SU-DHL-6 (cell line): ENCODE results near the gene R3HDM2.
A peak's percentile ranks its signal among the peaks of the same experiment; 100 is the strongest.

Experiments used
- H2AFZ ChIP-seq: fragments of 200-600 bp; sonication (generic); 2 replicates; pipeline ENCODE4 v1.6.1; 2014; ENCODE audit warnings: low read depth, mild to moderate bottlenecking, moderate library complexity, mixed read lengths, antibody characterized with exemption, low read length; ENCODE audit not compliant: severe bottlenecking
- H3F3A ChIP-seq: fragments of 200-600 bp; shearing (Covaris generic); 2 replicates; pipeline ENCODE4 v1.6.0; 2016; ENCODE audit warnings: antibody characterized with exemption, mild to moderate bottlenecking; ENCODE audit not compliant: insufficient read depth
- H3K27ac ChIP-seq: fragments of 200-600 bp; sonication (generic); 2 replicates; pipeline ENCODE4 v1.5.1; 2016; ENCODE audit warnings: low read depth, mild to moderate bottlenecking, low read length, moderate library complexity, mixed read lengths
- H3K27me3 ChIP-seq: fragments of 200-600 bp; sonication (generic), shearing (Covaris generic); 2 replicates; pipeline ENCODE4 v1.6.0; 2014; ENCODE audit warnings: mild to moderate bottlenecking, low read length
- H3K36me3 ChIP-seq: fragments of 200-600 bp; sonication (generic); 2 replicates; pipeline ENCODE4 v1.6.1; 2014; ENCODE audit warnings: mild to moderate bottlenecking, low read length, mixed read lengths
- H3K4me2 ChIP-seq: fragments of 300-600, 200-600 bp; shearing (Covaris generic), sonication (generic); 2 replicates; pipeline ENCODE4 v1.6.0; 2014; ENCODE audit warnings: low read length, low read depth, mild to moderate bottlenecking; ENCODE audit not compliant: poor library complexity, severe bottlenecking
- H3K4me3 ChIP-seq: fragments of 200-600 bp; sonication (generic); 2 replicates; pipeline ENCODE4 v1.5.1; 2014; ENCODE audit warnings: antibody characterized with exemption, low read length, mild to moderate bottlenecking, mixed read lengths; ENCODE audit not compliant: insufficient read depth, poor library complexity, severe bottlenecking
- H3K79me2 ChIP-seq: fragments of 200-600 bp; sonication (generic); 2 replicates; pipeline ENCODE4 v1.6.1; 2014; ENCODE audit warnings: mild to moderate bottlenecking, low read length, moderate library complexity; ENCODE audit not compliant: insufficient read depth
- H3K9ac ChIP-seq: fragments of 200-600 bp; sonication (generic); 2 replicates; pipeline ENCODE4 v1.7.0; 2014; ENCODE audit warnings: mild to moderate bottlenecking, low read length
- H3K9me2 ChIP-seq: fragments of 200-600 bp; sonication (generic); replicated peaks from 2 replicates; pipeline ENCODE4 v1.6.1; 2014; ENCODE audit warnings: low read length; ENCODE audit not compliant: insufficient read depth
- H3K9me3 ChIP-seq: fragments of 200-600 bp; sonication (generic); 2 replicates; pipeline ENCODE4 v1.6.1; 2014; ENCODE audit warnings: low read length, mixed read lengths; ENCODE audit not compliant: insufficient read depth
- H4K20me1 ChIP-seq: fragments of 200-600 bp; sonication (generic); 2 replicates; pipeline ENCODE4 v1.6.1; 2014; ENCODE audit warnings: low read depth, mild to moderate bottlenecking, antibody characterized with exemption, low read length, moderate library complexity, mixed read lengths
- EZH2phosphoT487 ChIP-seq: fragments of 200-600 bp; sonication (generic), shearing (Covaris generic); conservative IDR thresholded peaks from 2 replicates; pipeline ENCODE4 v1.6.1; 2018; ENCODE audit warnings: mild to moderate bottlenecking, antibody characterized with exemption, low read length, moderate library complexity, mixed read lengths
- TF ChIP-seq, protein P1 (sequence below): fragments of 200-600 bp; sonication (generic); IDR thresholded peaks from one replicate; pipeline ENCODE4 v1.5.1; 2017; ENCODE audit warnings: antibody characterized with exemption, mild to moderate bottlenecking, low read length, moderate library complexity; ENCODE audit not compliant: insufficient read depth, poor library complexity, severe bottlenecking

Gene R3HDM2

DNA sequence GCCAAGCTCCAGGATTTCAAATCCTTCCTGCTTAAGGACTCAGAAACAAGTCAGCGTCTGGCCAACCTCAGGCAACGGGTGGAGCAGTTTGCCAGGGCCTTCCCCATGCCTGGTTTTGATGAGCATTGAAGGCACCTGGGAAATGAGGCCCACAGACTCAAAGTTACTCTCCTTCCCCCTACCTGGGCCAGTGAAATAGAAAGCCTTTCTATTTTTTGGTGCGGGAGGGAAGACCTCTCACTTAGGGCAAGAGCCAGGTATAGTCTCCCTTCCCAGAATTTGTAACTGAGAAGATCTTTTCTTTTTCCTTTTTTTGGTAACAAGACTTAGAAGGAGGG is 196.6 kb downstream of the R3HDM2 start:
- Histone ChIP-seq H3K4me3 (no peak overlapping the region), H3K27me3 (no peaks in the 10 kb centered on the region), H4K20me1 (no peaks in the 10 kb centered on the region; the same call in 1 of the 2 replicates), H3K79me2 (peaks cover 30% of the 10 kb centered on the region), H3K4me2 (peak overlapping the region; percentile 30), H3F3A (peaks cover 15% of the 10 kb centered on the region), H2AFZ (no peak overlapping the region), H3K27ac (peak overlapping the region; percentile 51), H3K36me3 (peaks cover 23% of the 10 kb centered on the region), H3K9ac (no peak overlapping the region; the same call in 1 of the 2 replicates), H3K9me3 (no peaks in the 10 kb centered on the region), H3K9me2 (no peaks in the 10 kb centered on the region)
- TF ChIP-seq EZH2phosphoT487 = no peak
- TF ChIP-seq, protein P1, sequence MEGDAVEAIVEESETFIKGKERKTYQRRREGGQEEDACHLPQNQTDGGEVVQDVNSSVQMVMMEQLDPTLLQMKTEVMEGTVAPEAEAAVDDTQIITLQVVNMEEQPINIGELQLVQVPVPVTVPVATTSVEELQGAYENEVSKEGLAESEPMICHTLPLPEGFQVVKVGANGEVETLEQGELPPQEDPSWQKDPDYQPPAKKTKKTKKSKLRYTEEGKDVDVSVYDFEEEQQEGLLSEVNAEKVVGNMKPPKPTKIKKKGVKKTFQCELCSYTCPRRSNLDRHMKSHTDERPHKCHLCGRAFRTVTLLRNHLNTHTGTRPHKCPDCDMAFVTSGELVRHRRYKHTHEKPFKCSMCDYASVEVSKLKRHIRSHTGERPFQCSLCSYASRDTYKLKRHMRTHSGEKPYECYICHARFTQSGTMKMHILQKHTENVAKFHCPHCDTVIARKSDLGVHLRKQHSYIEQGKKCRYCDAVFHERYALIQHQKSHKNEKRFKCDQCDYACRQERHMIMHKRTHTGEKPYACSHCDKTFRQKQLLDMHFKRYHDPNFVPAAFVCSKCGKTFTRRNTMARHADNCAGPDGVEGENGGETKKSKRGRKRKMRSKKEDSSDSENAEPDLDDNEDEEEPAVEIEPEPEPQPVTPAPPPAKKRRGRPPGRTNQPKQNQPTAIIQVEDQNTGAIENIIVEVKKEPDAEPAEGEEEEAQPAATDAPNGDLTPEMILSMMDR = no peak

DNA sequence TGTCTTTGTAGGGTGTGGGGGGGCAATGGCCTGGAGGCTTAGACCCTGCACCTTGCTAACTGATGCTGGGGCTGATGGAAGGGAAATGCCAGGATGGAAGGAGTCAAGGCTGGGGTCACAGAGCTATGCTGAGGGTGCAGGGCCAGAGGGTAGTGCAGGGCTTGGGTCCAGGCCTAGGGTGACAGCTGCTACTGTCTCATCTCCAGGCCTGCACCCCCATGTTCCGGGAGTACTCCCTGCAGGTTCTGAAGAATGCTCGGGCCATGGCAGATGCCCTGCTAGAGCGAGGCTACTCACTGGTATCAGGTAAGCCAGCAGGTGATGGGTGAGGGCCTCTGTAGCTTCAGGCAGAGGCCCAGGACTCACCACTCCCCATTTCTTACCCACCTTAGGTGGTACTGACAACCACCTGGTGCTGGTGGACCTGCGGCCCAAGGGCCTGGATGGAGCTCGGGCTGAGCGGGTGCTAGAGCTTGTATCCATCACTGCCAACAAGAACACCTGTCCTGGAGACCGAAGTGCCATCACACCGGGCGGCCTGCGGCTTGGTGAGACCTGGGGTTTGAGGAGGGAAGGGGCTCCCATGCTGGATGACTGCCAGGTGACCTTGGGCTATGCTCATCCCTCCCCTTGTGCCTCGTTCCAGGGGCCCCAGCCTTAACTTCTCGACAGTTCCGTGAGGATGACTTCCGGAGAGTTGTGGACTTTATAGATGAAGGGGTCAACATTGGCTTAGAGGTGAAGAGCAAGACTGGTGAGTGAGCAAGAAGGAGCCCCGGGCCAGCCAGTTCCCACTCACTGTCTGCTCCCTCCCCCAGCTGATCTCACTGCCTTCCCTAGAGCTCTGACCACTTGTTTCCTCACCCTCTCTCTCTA is 197.2 kb downstream of the R3HDM2 start:
- H4K20me1 ChIP-seq = no peaks in the 10 kb centered on the region; the same call in 1 of the 2 replicates
- no peak overlapping the region; the same call in 1 of the 2 replicates for H3K9ac ChIP-seq
- H3K36me3 ChIP-seq = peaks cover 23% of the 10 kb centered on the region
- H3K9me2 ChIP-seq = no peaks in the 10 kb centered on the region
- H3K27me3 ChIP-seq = no peaks in the 10 kb centered on the region
- peaks cover 15% of the 10 kb centered on the region for H3F3A ChIP-seq
- peak overlapping the region; percentile 30 for H3K4me2 ChIP-seq
- H3K79me2 ChIP-seq = peaks cover 30% of the 10 kb centered on the region
- H3K27ac ChIP-seq = peak overlapping the region; percentile 51
- TF ChIP-seq, protein P1 = no peak
- no peaks in the 10 kb centered on the region for H3K9me3 ChIP-seq
- no peak overlapping the region for H3K4me3 ChIP-seq
- H2AFZ ChIP-seq = no peak overlapping the region

DNA sequence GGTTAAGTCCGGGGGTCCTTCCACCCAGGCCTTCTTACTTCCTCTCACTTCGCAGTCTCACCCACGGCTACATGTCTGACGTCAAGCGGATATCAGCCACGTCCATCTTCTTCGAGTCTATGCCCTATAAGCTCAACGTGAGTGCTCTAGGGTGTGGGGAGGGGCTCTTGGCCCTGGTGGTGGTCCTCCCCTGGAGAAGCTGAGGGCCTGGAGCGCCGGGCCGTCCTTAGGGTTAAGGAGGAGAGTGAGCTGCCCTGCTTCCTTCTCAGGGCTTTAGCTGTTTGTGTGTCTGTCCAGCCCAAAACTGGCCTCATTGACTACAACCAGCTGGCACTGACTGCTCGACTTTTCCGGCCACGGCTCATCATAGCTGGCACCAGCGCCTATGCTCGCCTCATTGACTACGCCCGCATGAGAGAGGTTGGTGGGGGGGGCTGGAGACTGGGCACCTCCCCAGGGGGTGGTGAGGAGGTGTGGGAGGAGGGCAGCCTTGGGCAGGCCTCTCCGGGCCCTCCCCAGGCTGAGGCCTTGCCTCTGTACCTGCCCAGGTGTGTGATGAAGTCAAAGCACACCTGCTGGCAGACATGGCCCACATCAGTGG is 198.6 kb downstream of the R3HDM2 start:
- Histone ChIP-seq H3K9me3 (no peaks in the 10 kb centered on the region), H3K79me2 (peaks cover 30% of the 10 kb centered on the region), H3K9me2 (no peaks in the 10 kb centered on the region), H3F3A (peaks cover 17% of the 10 kb centered on the region), H4K20me1 (no peaks in the 10 kb centered on the region; the same call in 1 of the 2 replicates), H3K4me3 (no peak overlapping the region), H3K36me3 (peaks cover 23% of the 10 kb centered on the region), H3K9ac (no peak overlapping the region), H3K4me2 (no peak overlapping the region), H2AFZ (no peak overlapping the region), H3K27ac (no peak overlapping the region), H3K27me3 (no peaks in the 10 kb centered on the region)
- TF ChIP-seq, protein P1 = no peak
- TF ChIP-seq EZH2phosphoT487 = no peak
